ENCODE measurements around the gene GRAMD1C.

GRCh38 chr3:113906568-113907140, 68.1 kb downstream of the GRAMD1C start:
- TF ChIP-seq EZH2phosphoT487 (IDR thresholded peaks at IDR 0.05; ENCODE audit: low read length) = no peak
- TF ChIP-seq, protein P1, sequence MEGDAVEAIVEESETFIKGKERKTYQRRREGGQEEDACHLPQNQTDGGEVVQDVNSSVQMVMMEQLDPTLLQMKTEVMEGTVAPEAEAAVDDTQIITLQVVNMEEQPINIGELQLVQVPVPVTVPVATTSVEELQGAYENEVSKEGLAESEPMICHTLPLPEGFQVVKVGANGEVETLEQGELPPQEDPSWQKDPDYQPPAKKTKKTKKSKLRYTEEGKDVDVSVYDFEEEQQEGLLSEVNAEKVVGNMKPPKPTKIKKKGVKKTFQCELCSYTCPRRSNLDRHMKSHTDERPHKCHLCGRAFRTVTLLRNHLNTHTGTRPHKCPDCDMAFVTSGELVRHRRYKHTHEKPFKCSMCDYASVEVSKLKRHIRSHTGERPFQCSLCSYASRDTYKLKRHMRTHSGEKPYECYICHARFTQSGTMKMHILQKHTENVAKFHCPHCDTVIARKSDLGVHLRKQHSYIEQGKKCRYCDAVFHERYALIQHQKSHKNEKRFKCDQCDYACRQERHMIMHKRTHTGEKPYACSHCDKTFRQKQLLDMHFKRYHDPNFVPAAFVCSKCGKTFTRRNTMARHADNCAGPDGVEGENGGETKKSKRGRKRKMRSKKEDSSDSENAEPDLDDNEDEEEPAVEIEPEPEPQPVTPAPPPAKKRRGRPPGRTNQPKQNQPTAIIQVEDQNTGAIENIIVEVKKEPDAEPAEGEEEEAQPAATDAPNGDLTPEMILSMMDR (IDR thresholded peaks at IDR 0.05; ENCODE audit: low read length) = no peak

Data from MM.1S (cell line).